GM12864 (cell line): Measurements from ENCODE around the gene PXDN.
"Not testable (repeated sequence)": the region's sequence is repeated elsewhere in the genome, so short reads cannot be mapped to it uniquely, and the experiment has no call there.

Source experiments
- DNase-seq: peaks from one replicate; pipeline ENCODE4 v3.0.0-alpha.2; 2011; ENCODE audit warnings: low read depth
- H3K4me3 ChIP-seq: 2 replicates; pipeline ENCODE4 v1.5.1; 2011; ENCODE audit warnings: mild to moderate bottlenecking, low read depth, low read length, control low read depth
- TF ChIP-seq, protein P1 (sequence below): IDR thresholded peaks from 2 replicates; pipeline ENCODE4 v1.5.1; 2011; ENCODE audit warnings: low read depth, mild to moderate bottlenecking, moderate library complexity, low read length, control low read depth, inconsistent platforms; ENCODE audit errors: missing control alignments

The PXDN gene

DNA sequence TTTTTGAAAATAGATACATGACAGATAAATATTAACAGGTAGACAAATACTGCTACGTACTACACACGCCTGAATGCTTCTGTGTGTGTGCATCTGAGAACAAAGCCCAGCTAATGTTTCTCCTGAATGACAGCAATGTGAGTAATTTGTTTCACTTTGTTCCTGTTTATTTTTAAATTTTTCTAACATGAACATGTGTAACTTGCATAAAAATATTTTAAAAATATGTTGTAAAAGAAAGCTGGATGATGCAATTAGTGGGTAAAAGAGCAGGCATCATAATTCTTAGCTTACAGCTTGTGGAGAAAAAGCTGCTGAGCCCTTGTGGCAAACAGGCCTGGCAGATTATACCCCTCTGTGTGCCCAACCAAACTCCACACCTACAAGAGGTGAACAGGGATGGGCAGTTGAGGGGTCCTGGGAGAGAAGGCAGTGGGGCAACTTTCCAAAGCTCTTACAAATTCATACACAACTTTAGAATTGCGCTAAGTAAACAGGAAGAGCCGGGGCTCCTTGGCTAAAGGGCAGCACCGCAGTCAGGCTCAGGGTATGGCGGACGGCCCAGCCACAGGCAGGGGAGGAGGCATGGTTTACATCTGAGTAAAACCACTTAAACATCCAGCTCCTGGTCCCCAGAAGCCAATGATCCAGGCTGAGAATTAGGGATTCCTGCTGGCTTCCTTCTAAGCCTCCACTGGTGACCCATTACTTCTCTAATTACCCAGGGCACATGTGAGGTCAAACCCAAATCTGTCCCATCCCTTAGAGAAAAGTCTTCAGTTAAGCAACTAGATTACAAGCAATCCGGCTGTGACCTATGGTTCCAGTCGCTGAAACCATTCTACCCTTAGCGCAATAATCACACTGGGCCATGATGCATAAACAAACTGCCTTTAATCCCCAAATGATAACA lies 14.0 kb downstream of the PXDN start:
- H3K4me3 ChIP-seq: no peak overlapping the region
- TF ChIP-seq, protein P1, sequence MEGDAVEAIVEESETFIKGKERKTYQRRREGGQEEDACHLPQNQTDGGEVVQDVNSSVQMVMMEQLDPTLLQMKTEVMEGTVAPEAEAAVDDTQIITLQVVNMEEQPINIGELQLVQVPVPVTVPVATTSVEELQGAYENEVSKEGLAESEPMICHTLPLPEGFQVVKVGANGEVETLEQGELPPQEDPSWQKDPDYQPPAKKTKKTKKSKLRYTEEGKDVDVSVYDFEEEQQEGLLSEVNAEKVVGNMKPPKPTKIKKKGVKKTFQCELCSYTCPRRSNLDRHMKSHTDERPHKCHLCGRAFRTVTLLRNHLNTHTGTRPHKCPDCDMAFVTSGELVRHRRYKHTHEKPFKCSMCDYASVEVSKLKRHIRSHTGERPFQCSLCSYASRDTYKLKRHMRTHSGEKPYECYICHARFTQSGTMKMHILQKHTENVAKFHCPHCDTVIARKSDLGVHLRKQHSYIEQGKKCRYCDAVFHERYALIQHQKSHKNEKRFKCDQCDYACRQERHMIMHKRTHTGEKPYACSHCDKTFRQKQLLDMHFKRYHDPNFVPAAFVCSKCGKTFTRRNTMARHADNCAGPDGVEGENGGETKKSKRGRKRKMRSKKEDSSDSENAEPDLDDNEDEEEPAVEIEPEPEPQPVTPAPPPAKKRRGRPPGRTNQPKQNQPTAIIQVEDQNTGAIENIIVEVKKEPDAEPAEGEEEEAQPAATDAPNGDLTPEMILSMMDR: no peak
- DNase-seq: no peak

DNA sequence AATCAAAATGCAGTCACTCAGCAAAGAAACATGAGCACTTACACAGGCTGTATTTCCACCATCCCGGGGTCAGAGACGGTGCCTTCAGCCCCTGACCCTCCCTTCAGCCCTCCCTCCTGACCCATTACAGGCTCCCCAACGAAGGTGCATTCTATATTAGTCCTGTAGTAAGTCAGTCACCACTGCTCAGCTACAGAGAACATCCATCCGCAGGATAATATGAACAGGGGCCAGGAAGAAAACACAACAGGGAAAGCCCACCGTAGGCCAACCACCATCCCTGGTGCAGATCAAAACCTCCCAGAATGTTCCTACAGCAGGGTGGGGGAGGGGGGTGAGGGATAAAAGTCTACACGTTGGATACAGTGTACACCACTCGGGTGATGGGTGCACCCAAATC lies 15.1 kb downstream of the PXDN start:
- H3K4me3 ChIP-seq: no peak overlapping the region
- TF ChIP-seq, protein P1: no peak
- no peak for DNase-seq

GRCh38 chr2:1728821-1729220 lies 15.5 kb downstream of the PXDN start:
- no peak overlapping the region for H3K4me3 ChIP-seq
- DNase-seq: no peak
- TF ChIP-seq, protein P1: no peak

DNA sequence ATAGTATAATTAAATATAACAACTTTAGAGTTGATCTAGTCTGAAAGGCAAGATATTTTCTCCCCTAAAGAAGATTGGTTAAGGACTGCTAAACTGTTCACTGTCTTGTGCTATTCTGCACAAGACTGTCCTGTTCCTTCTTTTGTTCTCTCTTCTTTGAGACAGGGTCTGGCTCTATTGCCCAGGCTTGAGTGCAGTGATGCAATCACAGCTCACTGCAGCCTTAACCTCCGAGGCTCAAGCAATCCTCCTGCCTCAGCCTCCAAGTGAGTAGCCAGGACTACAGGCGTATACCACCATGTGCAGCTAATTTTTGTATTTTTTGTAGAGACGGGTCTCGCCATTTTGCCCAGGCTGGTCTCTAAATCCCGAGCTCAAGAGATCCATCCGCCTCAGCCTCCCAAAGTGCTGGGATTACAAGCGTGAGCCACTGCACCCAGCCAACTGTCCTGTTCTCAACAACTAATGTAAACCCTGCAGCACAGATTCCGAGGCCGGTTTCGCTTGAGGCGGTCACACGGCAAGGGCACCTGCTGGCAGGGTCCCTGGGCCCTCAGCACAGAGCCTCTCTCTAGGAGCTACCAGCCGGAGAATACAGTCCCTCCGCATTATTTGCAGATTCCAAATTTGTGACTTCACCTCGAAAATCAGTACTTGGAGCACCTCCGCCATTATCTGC lies 16.4 kb downstream of the PXDN start:
- TF ChIP-seq, protein P1: no peak
- no peak overlapping the region for H3K4me3 ChIP-seq
- no peak for DNase-seq

DNA sequence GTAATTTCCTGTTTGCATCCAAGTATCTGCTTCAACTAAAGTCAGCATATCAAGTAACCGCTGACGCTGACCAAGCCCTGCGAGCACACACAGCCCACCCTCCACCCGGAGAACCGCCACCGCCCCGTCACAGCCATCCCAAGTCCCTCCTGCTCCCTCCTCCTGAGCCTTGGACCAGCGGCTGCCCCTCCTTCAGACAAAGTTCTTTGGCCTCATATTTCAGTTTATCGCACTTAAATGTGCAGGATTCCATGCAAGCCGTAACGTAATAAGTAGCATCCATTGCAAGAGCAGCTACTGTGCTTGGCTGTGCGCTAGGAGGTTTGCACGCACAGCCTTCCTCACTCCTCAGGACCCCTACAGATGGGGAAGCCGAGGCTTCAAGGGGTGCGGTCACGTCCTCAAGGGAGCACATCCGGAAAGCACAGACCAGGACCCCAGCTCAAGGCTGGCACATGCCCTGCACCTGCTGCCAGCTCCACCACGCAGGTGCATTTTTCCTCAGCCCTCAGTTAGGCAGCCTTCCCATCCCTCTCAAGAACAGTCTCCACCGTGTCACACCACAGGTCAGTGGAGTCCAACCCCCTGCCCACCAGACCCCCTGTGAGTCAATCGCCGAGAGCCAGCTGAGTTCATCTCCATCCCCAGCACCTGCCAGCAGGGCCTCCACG lies 17.1 kb downstream of the PXDN start:
- H3K4me3 ChIP-seq: no peak overlapping the region
- TF ChIP-seq, protein P1: no peak
- DNase-seq: no peak

GRCh38 chr2:1726558-1726957 lies 17.8 kb downstream of the PXDN start:
- TF ChIP-seq, protein P1: no peak
- H3K4me3 ChIP-seq: no peak overlapping the region
- DNase-seq: no peak

DNA sequence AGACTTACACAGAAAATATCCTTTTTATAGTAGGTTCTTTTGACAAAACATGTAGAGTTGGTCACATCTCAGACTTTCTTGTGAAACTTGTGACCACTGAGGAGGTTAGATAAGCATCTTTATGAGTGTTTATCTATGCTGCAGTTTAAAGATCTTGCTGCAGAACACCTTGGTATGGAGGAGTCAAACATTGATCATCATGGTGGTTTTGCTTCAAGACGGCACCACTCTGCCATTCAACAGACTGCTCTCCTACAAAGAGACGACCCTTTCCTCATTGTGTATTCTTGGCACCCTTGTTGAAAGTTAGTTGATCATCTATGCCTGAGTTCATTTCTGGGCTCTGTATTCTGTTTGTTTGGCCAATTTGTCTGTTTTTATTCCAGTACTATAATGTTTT lies 20.0 kb downstream of the PXDN start:
- not testable (repeated sequence) for H3K4me3 ChIP-seq, DNase-seq
